ENCODE results near the gene DCLK1. TPM values are rescaled to one million over a fixed set of nuclear protein-coding genes. Genes with fewer than 3 reads are reported as not detected.

DCLK1 gene
- total RNA-seq, 1 experiment from 2014 or later, result 1.4 TPM

GRCh38 chr13:35990196-35990595, 141.0 kb downstream of the DCLK1 start:
- Histone ChIP-seq H3F3A (ENCODE audit: insufficient read depth, low read depth) (no peaks in the 10 kb centered on the region), H3K27me3 (ENCODE audit: insufficient read depth, low read depth) (no peaks in the 10 kb centered on the region), H3K4me2 (no peak overlapping the region), H4K20me1 (ENCODE audit: insufficient read depth) (no peaks in the 10 kb centered on the region), H3K9me2 (ENCODE audit: insufficient read depth) (no peaks in the 10 kb centered on the region), H3K4me1 (replicated peaks; ENCODE audit: insufficient read depth) (peaks cover 14% of the 10 kb centered on the region; the same call in 1 of the 2 replicates), H3K36me3 (ENCODE audit: low read depth) (no peaks in the 10 kb centered on the region), H2AFZ (no peak overlapping the region), H3K79me2 (ENCODE audit: low read depth) (no peaks in the 10 kb centered on the region), H3K27ac (no peak overlapping the region), H3K9me3 (ENCODE audit: insufficient read depth, low read depth) (no peaks in the 10 kb centered on the region), H3K4me3 (no peak overlapping the region)
- DNase-seq, result no peak
- ChIA-PET POLR2A (ENCODE audit: unreplicated experiment) (interaction anchor here (0.6 kb wide), 1 partner anchor 36 kb away, joined by 4 read pairs; no protein-coding TSS in a partner anchor), CTCF (no interaction called here)
- TF ChIP-seq CTCF (conservative IDR thresholded peaks at IDR 0.05) (no peak; the same call in 1 of the 2 replicates), EZH2 (IDR thresholded peaks at IDR 0.05; ENCODE audit: low read depth) (no peak)
- intact Hi-C loops (cut with micrococcal nuclease; ENCODE audit: unreplicated experiment), result no loop called here
- BruUV-seq (replicated peaks), result no TSS peak

- no peak overlapping the region for H2AFZ ChIP-seq
- ChIA-PET POLR2A (ENCODE audit: unreplicated experiment) (no interaction called here), CTCF (no interaction called here)
- no peaks in the 10 kb centered on the region for H3K36me3 ChIP-seq (ENCODE audit: low read depth)
- H3K4me1 ChIP-seq (replicated peaks; ENCODE audit: insufficient read depth), result 0 out of 2 replicates have a peak, but pooled peaks cover 5% of the 10 kb centered on the region
- H3K4me2 ChIP-seq, result peak overlapping the region; percentile 5; the same call in 1 of the 2 replicates
- no peaks in the 10 kb centered on the region for H4K20me1 ChIP-seq (ENCODE audit: insufficient read depth)
- H3K9me2 ChIP-seq (ENCODE audit: insufficient read depth), result no peaks in the 10 kb centered on the region
- no TSS peak for BruUV-seq (replicated peaks)
- H3K9me3 ChIP-seq (ENCODE audit: insufficient read depth, low read depth), result no peaks in the 10 kb centered on the region
- no peaks in the 10 kb centered on the region for H3K27me3 ChIP-seq (ENCODE audit: insufficient read depth, low read depth)
- H3K79me2 ChIP-seq (ENCODE audit: low read depth), result no peaks in the 10 kb centered on the region
- DNase-seq, result no peak
- H3K27ac ChIP-seq, result no peak overlapping the region
- H3K4me3 ChIP-seq, result no peak overlapping the region
- intact Hi-C loops (cut with micrococcal nuclease; ENCODE audit: unreplicated experiment), result no loop called here
- no peak for TF ChIP-seq EZH2 (IDR thresholded peaks at IDR 0.05; ENCODE audit: low read depth)
- no peak for TF ChIP-seq CTCF (conservative IDR thresholded peaks at IDR 0.05)
- H3F3A ChIP-seq (ENCODE audit: insufficient read depth, low read depth), result no peaks in the 10 kb centered on the region
These were observed 142.5 kb downstream of the DCLK1 start for GRCh38 chr13:35988648-35989081.

GRCh38 chr13:35987572-35988513, 143.3 kb downstream of the DCLK1 start:
- intact Hi-C loops (cut with micrococcal nuclease; ENCODE audit: unreplicated experiment), result no loop called here
- H3K4me1 ChIP-seq (replicated peaks; ENCODE audit: insufficient read depth), result 0 out of 2 replicates have a peak, but pooled peaks cover 5% of the 10 kb centered on the region
- DNase-seq, result no peak
- H2AFZ ChIP-seq, result no peak overlapping the region
- no peak for TF ChIP-seq CTCF (conservative IDR thresholded peaks at IDR 0.05)
- TF ChIP-seq EZH2 (IDR thresholded peaks at IDR 0.05; ENCODE audit: low read depth), result no peak
- H3K9me2 ChIP-seq (ENCODE audit: insufficient read depth), result no peaks in the 10 kb centered on the region
- H3K27me3 ChIP-seq (ENCODE audit: insufficient read depth, low read depth), result no peaks in the 10 kb centered on the region
- H3K4me3 ChIP-seq, result no peak overlapping the region
- H3K27ac ChIP-seq, result no peak overlapping the region
- ChIA-PET POLR2A (ENCODE audit: unreplicated experiment) (no interaction called here), CTCF (no interaction called here)
- H4K20me1 ChIP-seq (ENCODE audit: insufficient read depth), result no peaks in the 10 kb centered on the region
- no peaks in the 10 kb centered on the region for H3K36me3 ChIP-seq (ENCODE audit: low read depth)
- H3K4me2 ChIP-seq, result peak overlapping the region; percentile 5; the same call in 1 of the 2 replicates
- H3K79me2 ChIP-seq (ENCODE audit: low read depth), result no peaks in the 10 kb centered on the region
- H3K9me3 ChIP-seq (ENCODE audit: insufficient read depth, low read depth), result no peaks in the 10 kb centered on the region
- no peaks in the 10 kb centered on the region for H3F3A ChIP-seq (ENCODE audit: insufficient read depth, low read depth)
- BruUV-seq (replicated peaks), result no TSS peak
